GM18909 (cell line): ENCODE measurements around the gene YARS2.
"Not testable (repeated sequence)": the region's sequence is repeated elsewhere in the genome, so short reads cannot be mapped to it uniquely, and the experiment has no call there.

Source experiments
- ATAC-seq: cut with Tn5 transposase; IDR thresholded peaks from one replicate; pipeline ENCODE4 v1.9.1; 2021; ENCODE audit warnings: mild to moderate bottlenecking; ENCODE audit not compliant: unreplicated experiment, poor library complexity

The YARS2 gene

GRCh38 chr12:32754111-32754510 is 1.6 kb downstream of the YARS2 start:
- no peak for ATAC-seq

- no peak for ATAC-seq
These were observed 2.1 kb downstream of the YARS2 start for GRCh38 chr12:32753605-32754004.

- ATAC-seq: no peak
These were observed 12.4 kb downstream of the YARS2 start for GRCh38 chr12:32743264-32743663.

GRCh38 chr12:32742133-32742532 is 13.6 kb downstream of the YARS2 start:
- ATAC-seq: no peak

GRCh38 chr12:32739279-32739678 is 16.4 kb downstream of the YARS2 start:
- no peak for ATAC-seq

- ATAC-seq: no peak
These were observed 18.0 kb downstream of the YARS2 start for GRCh38 chr12:32737715-32738114.

- no peak for ATAC-seq
These were observed 19.3 kb downstream of the YARS2 start for GRCh38 chr12:32736445-32736844.

GRCh38 chr12:32734952-32735351 is 20.7 kb downstream of the YARS2 start:
- ATAC-seq: no peak

GRCh38 chr12:32727237-32727636 is 28.5 kb downstream of the YARS2 start:
- ATAC-seq: no peak

- ATAC-seq: no peak
These were observed 29.4 kb downstream of the YARS2 start for GRCh38 chr12:32726286-32726685.

GRCh38 chr12:32725308-32725707 is 30.4 kb downstream of the YARS2 start:
- not testable (repeated sequence) for ATAC-seq

GRCh38 chr12:32718926-32719325 is 36.8 kb downstream of the YARS2 start:
- no peak for ATAC-seq

- ATAC-seq: no peak
These were observed 40.9 kb downstream of the YARS2 start for GRCh38 chr12:32714772-32715171.

- no peak for ATAC-seq
These were observed 46.8 kb downstream of the YARS2 start for GRCh38 chr12:32708926-32709325.

- ATAC-seq: no peak
These were observed 49.2 kb downstream of the YARS2 start for GRCh38 chr12:32706335-32707024.

GRCh38 chr12:32705783-32706182 is 49.9 kb downstream of the YARS2 start:
- no peak for ATAC-seq

GRCh38 chr12:32702946-32703345 is 52.8 kb downstream of the YARS2 start:
- ATAC-seq: no peak

- no peak for ATAC-seq
These were observed 53.2 kb downstream of the YARS2 start for GRCh38 chr12:32702473-32702872.

GRCh38 chr12:32699437-32699836 is 56.3 kb downstream of the YARS2 start:
- not testable (repeated sequence) for ATAC-seq

GRCh38 chr12:32698285-32698684 is 57.4 kb downstream of the YARS2 start:
- ATAC-seq: no peak

GRCh38 chr12:32697445-32697844 is 58.3 kb downstream of the YARS2 start:
- ATAC-seq: no peak
